GM21529 (cell line): Measurements from ENCODE around the gene TSHZ2.
"Not testable (repeated sequence)": the region's sequence is repeated elsewhere in the genome, so short reads cannot be mapped to it uniquely, and the experiment has no call there.

Experiments
- ATAC-seq: cut with Tn5 transposase; IDR thresholded peaks from one replicate; pipeline ENCODE4 v1.9.1; 2021; ENCODE audit not compliant: unreplicated experiment

The TSHZ2 gene

DNA sequence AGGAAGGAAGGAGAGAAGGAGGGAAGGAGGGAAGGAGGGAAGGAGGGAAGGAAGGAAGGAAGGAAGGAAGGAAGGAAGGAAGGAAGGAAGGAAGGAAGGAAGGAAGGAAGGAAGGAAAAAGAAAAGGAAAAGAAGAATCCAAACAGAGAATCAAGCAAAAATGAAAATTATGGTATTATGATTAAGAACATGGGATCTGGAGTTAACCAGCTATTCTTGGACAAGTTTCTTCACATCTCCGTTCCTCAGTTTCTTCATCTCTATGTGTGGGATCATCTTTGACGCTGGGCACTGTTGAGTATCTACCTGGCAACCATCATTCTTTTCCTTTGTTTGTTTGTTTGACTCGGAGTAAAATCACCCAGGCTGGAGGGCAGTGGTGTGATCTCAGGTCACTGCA, 549.9 kb downstream of the TSHZ2 start:
- no peak for ATAC-seq

DNA sequence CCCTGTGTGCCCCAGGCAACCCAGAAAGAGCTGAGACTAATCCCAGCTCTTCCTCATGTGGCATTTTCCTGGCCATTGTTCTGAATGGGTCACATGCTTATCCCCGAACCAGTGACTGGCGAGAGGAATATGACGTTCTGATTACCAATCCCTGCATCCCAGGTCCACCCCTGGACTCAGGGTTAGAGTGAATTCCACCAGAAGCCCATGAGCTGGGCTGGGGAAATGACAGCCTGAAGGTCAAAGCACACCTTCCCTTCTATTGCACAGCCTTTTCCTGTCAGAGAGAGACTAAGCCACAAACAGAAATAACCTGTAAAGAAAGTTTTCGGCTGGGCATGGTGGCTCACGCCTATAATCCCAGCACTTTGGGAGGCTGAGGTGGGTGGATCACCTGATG, 550.5 kb downstream of the TSHZ2 start:
- no peak for ATAC-seq

- ATAC-seq: not testable (repeated sequence)
These were observed 551.5 kb downstream of the TSHZ2 start for GRCh38 chr20:53523615-53524014.

DNA sequence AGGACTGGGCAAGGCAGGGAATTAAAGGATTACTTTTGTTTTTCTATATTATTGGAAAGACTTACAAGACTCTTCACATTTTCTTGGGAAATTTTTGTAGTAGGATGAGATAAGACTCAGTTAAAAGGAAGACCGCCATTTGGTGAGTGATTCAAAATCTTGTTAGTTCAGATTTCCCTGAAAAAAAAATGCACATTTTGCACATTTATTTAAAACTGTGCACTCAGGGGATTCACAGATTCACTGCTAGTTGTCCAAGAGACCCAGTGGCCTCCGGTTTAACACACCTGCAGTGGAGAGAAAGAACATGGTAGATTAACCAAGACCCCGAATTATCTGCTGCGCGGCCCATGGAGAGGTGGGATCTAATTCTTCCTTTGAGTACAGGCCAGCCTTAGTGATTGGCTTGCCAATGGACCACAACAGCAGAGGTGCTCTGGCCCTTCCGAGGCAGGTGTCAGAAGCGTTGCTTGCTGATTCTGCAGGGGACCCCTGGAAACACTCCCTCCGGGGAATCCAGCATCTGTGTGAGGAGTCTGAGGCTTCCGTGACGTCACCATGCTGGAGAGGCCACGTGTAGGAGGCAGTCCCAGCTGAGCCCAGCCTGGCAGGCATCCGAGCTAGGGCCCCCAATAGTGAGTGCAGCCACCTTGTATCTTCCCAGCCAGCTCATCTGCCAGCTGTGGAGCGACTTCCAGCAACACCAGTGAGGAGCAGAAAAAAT, 552.6 kb downstream of the TSHZ2 start:
- ATAC-seq: no peak

GRCh38 chr20:53527196-53527595, 555.0 kb downstream of the TSHZ2 start:
- no peak for ATAC-seq

DNA sequence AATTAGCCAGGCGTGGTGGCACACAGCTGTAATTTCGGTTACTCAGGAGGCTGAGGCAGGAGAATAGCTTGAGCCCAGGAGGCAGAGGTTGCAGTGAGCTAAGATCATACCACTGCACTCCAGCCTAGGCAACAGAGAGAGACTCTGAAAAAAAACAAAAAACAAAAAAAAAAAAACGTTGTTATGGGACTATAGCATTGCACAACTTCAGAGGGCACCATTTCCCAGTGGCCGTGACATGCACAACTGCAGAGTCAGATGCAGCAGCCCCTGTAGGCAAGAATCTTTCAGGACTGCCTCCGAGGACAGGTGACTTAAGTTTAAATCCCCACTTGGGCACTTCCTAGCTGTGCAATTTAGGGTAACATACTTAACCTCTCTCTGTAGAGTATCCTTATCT, 557.5 kb downstream of the TSHZ2 start:
- no peak for ATAC-seq

DNA sequence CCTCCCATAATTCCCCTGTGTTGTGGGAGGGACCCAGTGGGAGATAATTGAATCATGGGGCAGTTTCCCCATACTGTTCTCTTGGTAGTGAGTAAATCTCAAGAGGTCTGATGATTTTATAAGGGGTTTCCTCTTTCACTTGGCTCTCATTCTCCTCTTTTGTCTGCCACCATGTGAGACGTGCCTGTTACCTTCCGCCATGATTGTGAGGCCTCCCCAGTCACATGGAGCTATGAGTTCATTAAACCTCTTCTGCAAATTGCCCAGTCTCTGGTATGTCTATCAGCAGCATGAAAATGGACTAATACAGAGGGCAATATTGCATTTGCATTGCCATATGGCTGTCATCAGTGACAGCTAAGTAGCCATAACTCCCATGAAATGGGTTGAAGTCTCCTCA, 558.3 kb downstream of the TSHZ2 start:
- ATAC-seq: no peak

- not testable (repeated sequence) for ATAC-seq
These were observed 560.6 kb downstream of the TSHZ2 start for GRCh38 chr20:53532654-53533312.

- no peak for ATAC-seq
These were observed 561.3 kb downstream of the TSHZ2 start for GRCh38 chr20:53533500-53533899.

GRCh38 chr20:53534037-53534436, 561.9 kb downstream of the TSHZ2 start:
- no peak for ATAC-seq

DNA sequence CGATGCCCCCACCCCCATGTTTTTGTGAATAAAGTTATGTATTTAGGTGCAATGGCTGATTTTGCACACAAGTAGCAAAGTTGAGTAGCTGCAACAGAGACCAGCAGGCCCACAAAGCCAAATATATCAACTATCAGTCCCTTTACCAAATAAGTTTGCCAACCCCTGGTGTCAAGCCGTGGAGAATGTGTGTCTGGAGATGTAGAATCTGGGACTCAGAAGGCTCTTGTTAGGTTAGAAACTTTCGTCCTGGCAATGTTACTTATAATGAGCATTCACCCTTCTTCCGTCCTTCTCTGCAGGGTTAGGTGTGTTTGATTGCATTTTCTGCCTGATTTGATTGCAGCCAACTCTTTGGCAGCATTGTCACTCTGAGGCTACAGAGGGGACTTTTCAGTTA, 563.7 kb downstream of the TSHZ2 start:
- ATAC-seq: no peak

DNA sequence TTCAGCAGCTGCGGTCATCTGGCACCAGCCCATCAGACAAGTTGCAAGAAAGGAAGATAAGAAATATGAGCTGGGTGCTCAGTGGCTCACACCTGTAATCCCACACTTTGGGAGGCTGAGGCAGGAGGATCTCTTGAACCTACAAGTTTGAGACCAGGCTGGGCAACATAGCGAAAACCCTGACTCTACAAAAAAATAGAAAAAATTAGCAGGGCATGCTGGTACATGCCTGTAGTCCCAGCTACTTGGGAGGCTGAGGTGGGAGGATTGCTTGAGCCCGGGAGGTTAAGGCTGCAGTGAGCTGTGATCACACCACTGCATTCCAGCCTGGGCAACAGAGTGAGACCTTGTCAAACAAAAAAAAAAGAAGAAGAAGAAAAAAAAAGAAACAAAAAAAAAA, 564.2 kb downstream of the TSHZ2 start:
- not testable (repeated sequence) for ATAC-seq

DNA sequence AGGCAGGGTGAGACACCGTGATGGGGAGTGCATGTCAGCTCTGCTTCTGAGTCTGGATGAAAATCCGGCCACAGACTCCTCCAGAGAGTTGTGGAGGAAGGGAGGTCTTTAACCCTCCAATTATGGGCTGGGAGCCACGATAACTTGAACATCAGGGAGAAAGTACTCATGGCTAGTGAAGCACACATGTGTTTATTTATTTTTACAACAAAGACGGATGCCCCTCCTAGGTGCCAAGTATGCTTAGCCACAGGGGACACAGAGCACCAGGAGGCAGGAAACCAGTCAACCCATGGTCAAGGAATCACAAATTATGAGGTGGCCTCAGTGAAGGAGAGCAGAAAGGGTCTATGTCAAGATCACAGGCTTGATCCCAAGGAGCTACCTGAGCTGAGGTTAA, 567.4 kb downstream of the TSHZ2 start:
- ATAC-seq: no peak
